WTC11 (cell line): Measurements from ENCODE around the gene COG1. TPM values are rescaled to one million over a fixed set of nuclear protein-coding genes. Genes with fewer than 3 reads are reported as not detected.
A peak's percentile ranks its signal among the peaks of the same experiment; 100 is the strongest.

ENCODE experiments used
- ATF1 ChIP-seq: sonication (generic); formaldehyde crosslinking; IDR thresholded peaks from 2 replicates; pipeline ENCODE4 v1.8.1; 2023; ENCODE audit warnings: mild to moderate bottlenecking, moderate library complexity, missing genetic modification reagents
- ATF2 ChIP-seq: sonication (generic); formaldehyde crosslinking; IDR thresholded peaks from 2 replicates; pipeline ENCODE4 v1.8.1; 2022; ENCODE audit warnings: low read depth, missing genetic modification reagents, borderline replicate concordance
- ATF3 ChIP-seq: sonication (generic); formaldehyde crosslinking; conservative IDR thresholded peaks from 2 replicates; pipeline ENCODE4 v1.8.1; 2022; ENCODE audit warnings: mild to moderate bottlenecking, missing genetic modification reagents
- CREM ChIP-seq: sonication (generic); formaldehyde crosslinking; IDR thresholded peaks from 2 replicates; pipeline ENCODE4 v1.8.1; 2022; ENCODE audit warnings: mild to moderate bottlenecking, missing genetic modification reagents, moderate library complexity
- ESRRA ChIP-seq: sonication (generic); formaldehyde crosslinking; IDR thresholded peaks from 2 replicates; pipeline ENCODE4 v1.8.1; 2022; ENCODE audit warnings: mild to moderate bottlenecking, missing genetic modification reagents, borderline replicate concordance
- ETV6 ChIP-seq: sonication (generic); formaldehyde crosslinking; IDR thresholded peaks from 2 replicates; pipeline ENCODE4 v1.8.1; 2022; ENCODE audit warnings: mild to moderate bottlenecking, missing genetic modification reagents
- FOXK1 ChIP-seq: sonication (generic); formaldehyde crosslinking; IDR thresholded peaks from 2 replicates; pipeline ENCODE4 v1.8.0; 2022; ENCODE audit warnings: mild to moderate bottlenecking, moderate library complexity, missing genetic modification reagents
- FOXP1 ChIP-seq: sonication (generic); formaldehyde crosslinking; IDR thresholded peaks from 2 replicates; pipeline ENCODE4 v1.8.0; 2022; ENCODE audit warnings: missing genetic modification reagents, mild to moderate bottlenecking, moderate library complexity, borderline replicate concordance
- GTF2I ChIP-seq: fragments of 250-450 bp; sonication (Bioruptor Pico); conservative IDR thresholded peaks from 2 replicates; pipeline ENCODE4 v1.4.0; 2021; ENCODE audit warnings: mild to moderate bottlenecking
- HMGXB4 ChIP-seq: sonication (generic); formaldehyde crosslinking; IDR thresholded peaks from 2 replicates; pipeline ENCODE4 v1.8.1; 2023; ENCODE audit warnings: mild to moderate bottlenecking, moderate library complexity, missing genetic modification reagents
- IRF1 ChIP-seq: sonication (generic); formaldehyde crosslinking; IDR thresholded peaks from 2 replicates; pipeline ENCODE4 v1.8.0; 2023; ENCODE audit warnings: missing genetic modification reagents
- IRF2 ChIP-seq: sonication (generic); formaldehyde crosslinking; IDR thresholded peaks from 2 replicates; pipeline ENCODE4 v1.8.0; 2022; ENCODE audit warnings: low read depth, missing genetic modification reagents, borderline replicate concordance
- JUN ChIP-seq: sonication (generic); formaldehyde crosslinking; IDR thresholded peaks from 2 replicates; pipeline ENCODE4 v1.8.0; 2023; ENCODE audit warnings: mild to moderate bottlenecking, missing genetic modification reagents
- KAT7 ChIP-seq: sonication (generic); formaldehyde crosslinking; IDR thresholded peaks from 2 replicates; pipeline ENCODE4 v1.8.1; 2023; ENCODE audit warnings: missing genetic modification reagents, mild to moderate bottlenecking, borderline replicate concordance
- MAX ChIP-seq: sonication (generic); formaldehyde crosslinking; IDR thresholded peaks from 2 replicates; pipeline ENCODE4 v1.8.0; 2022; ENCODE audit warnings: mild to moderate bottlenecking, missing genetic modification reagents
- NFE2L1 ChIP-seq: sonication (generic); formaldehyde crosslinking; IDR thresholded peaks from 2 replicates; pipeline ENCODE4 v1.8.1; 2023; ENCODE audit warnings: missing genetic modification reagents
- NR2C2 ChIP-seq: sonication (generic); formaldehyde crosslinking; IDR thresholded peaks from 2 replicates; pipeline ENCODE4 v1.8.0; 2022; ENCODE audit warnings: mild to moderate bottlenecking, missing genetic modification reagents
- NR3C1 ChIP-seq: sonication (generic); formaldehyde crosslinking; conservative IDR thresholded peaks from 2 replicates; pipeline ENCODE4 v1.8.1; 2023; ENCODE audit warnings: low read depth, mild to moderate bottlenecking, missing genetic modification reagents
- PREB ChIP-seq: sonication (generic); formaldehyde crosslinking; IDR thresholded peaks from 2 replicates; pipeline ENCODE4 v1.8.1; 2022; ENCODE audit warnings: mild to moderate bottlenecking, missing genetic modification reagents, moderate library complexity, borderline replicate concordance
- SMAD4 ChIP-seq: sonication (generic); formaldehyde crosslinking; IDR thresholded peaks from 2 replicates; pipeline ENCODE4 v1.8.0; 2022; ENCODE audit warnings: mild to moderate bottlenecking, missing genetic modification reagents
- SOX15 ChIP-seq: fragments of 250-450 bp; sonication (Bioruptor Pico); IDR thresholded peaks from 2 replicates; pipeline ENCODE4 v1.9.0; 2021; ENCODE audit warnings: mild to moderate bottlenecking
- SP1 ChIP-seq: sonication (generic); formaldehyde crosslinking; conservative IDR thresholded peaks from 2 replicates; pipeline ENCODE4 v1.8.1; 2022; ENCODE audit warnings: missing genetic modification reagents
- TEAD4 ChIP-seq: sonication (generic); formaldehyde crosslinking; IDR thresholded peaks from 2 replicates; pipeline ENCODE4 v1.8.0; 2022; ENCODE audit warnings: mild to moderate bottlenecking, missing genetic modification reagents
- ZBTB21 ChIP-seq: sonication (generic); formaldehyde crosslinking; IDR thresholded peaks from 2 replicates; pipeline ENCODE4 v1.8.1; 2023; ENCODE audit warnings: mild to moderate bottlenecking, missing genetic modification reagents, borderline replicate concordance
- ZMAT4 ChIP-seq: fragments of 250-450 bp; sonication (Bioruptor Pico); IDR thresholded peaks from 2 replicates; pipeline ENCODE4 v1.9.0; 2021; ENCODE audit warnings: mild to moderate bottlenecking
- ZNF138 ChIP-seq: sonication (generic); formaldehyde crosslinking; conservative IDR thresholded peaks from 2 replicates; pipeline ENCODE4 v1.8.1; 2022; ENCODE audit warnings: mild to moderate bottlenecking, moderate library complexity, missing genetic modification reagents
- ZNF263 ChIP-seq: sonication (generic); formaldehyde crosslinking; IDR thresholded peaks from 2 replicates; pipeline ENCODE4 v1.8.1; 2022; ENCODE audit warnings: low read depth, mild to moderate bottlenecking, moderate library complexity, missing genetic modification reagents
- ZNF396 ChIP-seq: fragments of 250-450 bp; sonication (Bioruptor Pico); IDR thresholded peaks from 2 replicates; pipeline ENCODE4 v1.8.0; 2021; ENCODE audit warnings: mild to moderate bottlenecking, moderate library complexity, borderline replicate concordance
- ZNF512 ChIP-seq: sonication (generic); formaldehyde crosslinking; IDR thresholded peaks from 2 replicates; pipeline ENCODE4 v1.8.1; 2022; ENCODE audit warnings: missing genetic modification reagents, borderline replicate concordance
- total RNA-seq: library from RNA; stranded (reverse); gene quantifications from 3 replicates; pipeline ENCODE4 v1.2.3, GENCODE V29; 2021
- TF ChIP-seq, protein P1 (sequence below): sonication (generic); formaldehyde crosslinking; IDR thresholded peaks from 2 replicates; pipeline ENCODE4 v1.8.0; 2022; ENCODE audit warnings: mild to moderate bottlenecking, missing genetic modification reagents
- TF ChIP-seq, protein P2 (sequence below): fragments of 250-450 bp; sonication (Bioruptor Pico); IDR thresholded peaks from 2 replicates; pipeline ENCODE4 v1.9.0; 2021; ENCODE audit warnings: moderate library complexity, mild to moderate bottlenecking, inconsistent platforms, borderline replicate concordance

COG1 gene
- total RNA-seq, 1 experiment from 2014 or later: 22.6 TPM

DNA sequence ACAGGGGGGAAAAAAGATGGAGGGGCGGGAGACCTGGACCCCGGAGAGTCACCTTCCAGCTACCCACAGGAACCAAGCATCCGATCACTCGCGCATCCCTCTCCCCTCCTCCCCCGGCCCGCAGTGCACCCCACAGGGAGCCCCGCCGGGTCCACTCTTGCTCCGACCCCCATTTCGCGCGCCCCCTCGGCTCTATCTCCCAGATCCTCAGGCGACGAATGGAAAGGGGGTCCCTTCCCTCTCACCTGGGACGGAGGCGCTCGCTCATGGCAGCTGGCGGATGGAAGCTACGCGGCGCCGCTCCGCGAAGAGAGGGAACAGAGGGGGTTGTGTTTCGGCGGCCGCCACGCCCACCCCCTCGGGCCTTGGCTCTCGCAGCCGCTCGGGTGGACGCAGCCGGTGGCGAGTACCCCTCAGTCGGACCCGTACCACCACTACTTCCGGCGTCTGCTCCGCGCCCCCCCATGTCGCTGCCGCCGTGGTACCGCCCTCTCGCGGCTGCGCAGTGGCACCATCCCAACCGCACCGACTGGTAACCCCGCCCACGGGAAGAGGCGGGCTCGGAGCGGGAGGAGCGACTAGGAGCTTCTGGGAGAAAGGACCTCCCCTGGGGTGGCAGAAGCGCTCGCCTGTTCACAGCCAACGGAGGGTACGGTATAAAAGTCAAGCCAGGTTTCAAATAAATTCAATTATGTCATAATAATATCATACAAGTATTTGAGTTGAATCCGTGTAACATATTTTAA, 39.2 kb downstream of the COG1 start (continued):
- TF ChIP-seq HMGXB4 (CRISPR knock-in tag) (peak; percentile 86), IRF1 (CRISPR knock-in tag) (peak; percentile 58; the same call in 1 of the 2 replicates), GTF2I (CRISPR knock-in tag) (no peak), ZNF512 (CRISPR knock-in tag) (no peak), ETV6 (CRISPR knock-in tag) (peak; percentile 86), JUN (CRISPR knock-in tag) (no peak), ESRRA (CRISPR knock-in tag) (no peak), KAT7 (CRISPR knock-in tag) (0 out of 2 replicates have a peak, but pooled peaks have one; percentile 36), ATF3 (no peak), PREB (CRISPR knock-in tag) (no peak), TEAD4 (CRISPR knock-in tag) (no peak; the same call in 1 of the 2 replicates), FOXP1 (peak; percentile 84; the same call in 1 of the 2 replicates), ZNF138 (CRISPR knock-in tag) (no peak), MAX (peak; percentile 66), ZBTB21 (0 out of 2 replicates have a peak, but pooled peaks have one; percentile 34), NR2C2 (CRISPR knock-in tag) (no peak), SP1 (peak; percentile 92), ATF1 (CRISPR knock-in tag) (no peak), NR3C1 (no peak), ZMAT4 (no peak), ZNF396 (CRISPR knock-in tag) (no peak), ATF2 (CRISPR knock-in tag) (no peak), NFE2L1 (CRISPR knock-in tag) (no peak), CREM (CRISPR knock-in tag) (no peak), ZNF263 (no peak), IRF2 (no peak), SOX15 (CRISPR knock-in tag) (no peak), SMAD4 (CRISPR knock-in tag) (no peak), FOXK1 (CRISPR knock-in tag) (peak; percentile 82)
- TF ChIP-seq, protein P1, sequence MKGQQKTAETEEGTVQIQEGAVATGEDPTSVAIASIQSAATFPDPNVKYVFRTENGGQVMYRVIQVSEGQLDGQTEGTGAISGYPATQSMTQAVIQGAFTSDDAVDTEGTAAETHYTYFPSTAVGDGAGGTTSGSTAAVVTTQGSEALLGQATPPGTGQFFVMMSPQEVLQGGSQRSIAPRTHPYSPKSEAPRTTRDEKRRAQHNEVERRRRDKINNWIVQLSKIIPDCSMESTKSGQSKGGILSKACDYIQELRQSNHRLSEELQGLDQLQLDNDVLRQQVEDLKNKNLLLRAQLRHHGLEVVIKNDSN (CRISPR knock-in tag): no peak; the same call in 1 of the 2 replicates
- TF ChIP-seq, protein P2, sequence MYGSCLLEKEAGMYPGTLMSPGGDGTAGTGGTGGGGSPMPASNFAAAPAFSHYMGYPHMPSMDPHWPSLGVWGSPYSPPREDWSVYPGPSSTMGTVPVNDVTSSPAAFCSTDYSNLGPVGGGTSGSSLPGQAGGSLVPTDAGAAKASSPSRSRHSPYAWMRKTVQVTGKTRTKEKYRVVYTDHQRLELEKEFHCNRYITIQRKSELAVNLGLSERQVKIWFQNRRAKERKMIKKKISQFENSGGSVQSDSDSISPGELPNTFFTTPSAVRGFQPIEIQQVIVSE (CRISPR knock-in tag): no peak
